ENCODE data around the gene CACNA1C.
A peak's percentile ranks its signal among the peaks of the same experiment; 100 is the strongest.

CACNA1C gene

GRCh38 chr12:2328661-2329060, 275.9 kb downstream of the CACNA1C start:
- no peak for DNase-seq

GRCh38 chr12:2329661-2330210, 276.9 kb downstream of the CACNA1C start:
- no peak for DNase-seq

- DNase-seq = no peak
Measured at GRCh38 chr12:2332236-2332635, 279.4 kb downstream of the CACNA1C start.

- DNase-seq = no peak
Measured at GRCh38 chr12:2332947-2333346, 280.2 kb downstream of the CACNA1C start.

GRCh38 chr12:2333491-2334195, 280.9 kb downstream of the CACNA1C start:
- DNase-seq = no peak

GRCh38 chr12:2334271-2334670, 281.5 kb downstream of the CACNA1C start:
- no peak for DNase-seq

- DNase-seq = no peak
Measured at GRCh38 chr12:2334689-2335088, 281.9 kb downstream of the CACNA1C start.

- DNase-seq = no peak
Measured at GRCh38 chr12:2335109-2335508, 282.3 kb downstream of the CACNA1C start.

- no peak for DNase-seq
Measured at GRCh38 chr12:2335513-2335912, 282.7 kb downstream of the CACNA1C start.

GRCh38 chr12:2335916-2336315, 283.1 kb downstream of the CACNA1C start:
- no peak for DNase-seq

- peak; percentile 90 for DNase-seq
Measured at GRCh38 chr12:2336409-2336829, 283.6 kb downstream of the CACNA1C start.

- DNase-seq = no peak
Measured at GRCh38 chr12:2337031-2338010, 284.5 kb downstream of the CACNA1C start.

- DNase-seq = no peak
Measured at GRCh38 chr12:2338381-2338780, 285.6 kb downstream of the CACNA1C start.

- peak; percentile 29 for DNase-seq
Measured at GRCh38 chr12:2338991-2339431, 286.2 kb downstream of the CACNA1C start.

GRCh38 chr12:2341051-2341751, 288.4 kb downstream of the CACNA1C start:
- DNase-seq = no peak

- no peak for DNase-seq
Measured at GRCh38 chr12:2341871-2342270, 289.1 kb downstream of the CACNA1C start.

- no peak for DNase-seq
Measured at GRCh38 chr12:2343681-2344080, 290.9 kb downstream of the CACNA1C start.

GRCh38 chr12:2344476-2344875, 291.7 kb downstream of the CACNA1C start:
- DNase-seq = no peak

GRCh38 chr12:2344885-2345284, 292.1 kb downstream of the CACNA1C start:
- DNase-seq = no peak

GRCh38 chr12:2345902-2346301, 293.1 kb downstream of the CACNA1C start:
- DNase-seq = no peak

- no peak for DNase-seq
Measured at GRCh38 chr12:2346416-2346815, 293.6 kb downstream of the CACNA1C start.

GRCh38 chr12:2347137-2347843, 294.5 kb downstream of the CACNA1C start:
- no peak for DNase-seq

All from amniotic stem cell (primary cell).